ENCODE measurements around the gene LRRC74B.
"Not testable (repeated sequence)": the region's sequence is repeated elsewhere in the genome, so short reads cannot be mapped to it uniquely, and the experiment has no call there.

LRRC74B gene

DNA sequence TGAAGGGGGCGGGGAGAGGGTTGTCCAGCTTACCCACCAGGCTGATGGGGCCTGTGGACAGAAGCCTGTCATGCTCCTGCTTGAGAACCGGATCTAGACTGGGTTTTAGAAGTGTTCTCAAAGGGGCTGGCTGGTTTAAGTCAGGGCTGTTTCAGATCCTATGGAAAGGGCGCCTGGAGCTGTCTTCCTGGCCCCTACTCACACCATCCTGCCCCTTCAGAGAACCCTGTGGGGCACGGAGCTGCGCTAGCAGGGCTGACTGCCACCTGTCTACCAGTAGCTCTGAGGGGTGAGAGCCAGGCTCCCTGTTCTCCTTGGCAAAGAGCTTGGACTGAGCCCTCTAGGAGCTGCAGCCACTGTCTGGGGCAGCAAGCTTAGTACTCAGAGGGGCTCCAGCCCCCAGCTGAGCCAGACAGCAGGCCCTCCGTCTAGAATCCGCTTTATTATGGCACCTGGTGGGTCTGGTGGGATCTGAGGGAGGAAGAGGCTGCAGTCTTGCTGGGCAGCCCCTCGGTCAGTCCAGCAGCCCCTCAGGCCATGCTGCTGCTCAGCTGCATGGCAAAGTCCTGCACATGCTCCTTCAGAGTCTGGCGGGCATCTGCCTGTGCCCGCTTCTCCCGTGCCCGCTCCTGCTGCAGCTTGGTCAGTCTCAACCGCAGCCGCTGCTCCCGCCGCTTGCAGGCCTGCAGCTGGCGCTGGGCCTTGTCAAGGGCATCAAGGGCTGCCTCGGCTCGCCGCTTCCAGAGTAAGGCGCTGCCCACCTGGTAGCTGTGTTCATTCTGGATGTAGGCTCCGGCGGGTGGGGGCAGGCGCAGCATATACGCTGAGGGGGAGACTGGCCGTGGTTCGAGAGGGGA lies 46.2 kb upstream of the LRRC74B start:
- no peak for DNase-seq (ENCODE audit: extremely low spot score)
- TF ChIP-seq, protein P1, sequence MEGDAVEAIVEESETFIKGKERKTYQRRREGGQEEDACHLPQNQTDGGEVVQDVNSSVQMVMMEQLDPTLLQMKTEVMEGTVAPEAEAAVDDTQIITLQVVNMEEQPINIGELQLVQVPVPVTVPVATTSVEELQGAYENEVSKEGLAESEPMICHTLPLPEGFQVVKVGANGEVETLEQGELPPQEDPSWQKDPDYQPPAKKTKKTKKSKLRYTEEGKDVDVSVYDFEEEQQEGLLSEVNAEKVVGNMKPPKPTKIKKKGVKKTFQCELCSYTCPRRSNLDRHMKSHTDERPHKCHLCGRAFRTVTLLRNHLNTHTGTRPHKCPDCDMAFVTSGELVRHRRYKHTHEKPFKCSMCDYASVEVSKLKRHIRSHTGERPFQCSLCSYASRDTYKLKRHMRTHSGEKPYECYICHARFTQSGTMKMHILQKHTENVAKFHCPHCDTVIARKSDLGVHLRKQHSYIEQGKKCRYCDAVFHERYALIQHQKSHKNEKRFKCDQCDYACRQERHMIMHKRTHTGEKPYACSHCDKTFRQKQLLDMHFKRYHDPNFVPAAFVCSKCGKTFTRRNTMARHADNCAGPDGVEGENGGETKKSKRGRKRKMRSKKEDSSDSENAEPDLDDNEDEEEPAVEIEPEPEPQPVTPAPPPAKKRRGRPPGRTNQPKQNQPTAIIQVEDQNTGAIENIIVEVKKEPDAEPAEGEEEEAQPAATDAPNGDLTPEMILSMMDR (IDR thresholded peaks at IDR 0.05; ENCODE audit: control extremely low read depth, extremely low read depth, low read depth, missing control alignments): no peak
- POLR2A ChIA-PET: no interaction called here
- CTCF ChIA-PET: interaction anchor here (0.9 to 2.5 kb wide), 3 partner anchors 9 to 18 kb away, joined by 3 to 10 read pairs (median 3); partner anchors contain the start of gene LZTR1

DNA sequence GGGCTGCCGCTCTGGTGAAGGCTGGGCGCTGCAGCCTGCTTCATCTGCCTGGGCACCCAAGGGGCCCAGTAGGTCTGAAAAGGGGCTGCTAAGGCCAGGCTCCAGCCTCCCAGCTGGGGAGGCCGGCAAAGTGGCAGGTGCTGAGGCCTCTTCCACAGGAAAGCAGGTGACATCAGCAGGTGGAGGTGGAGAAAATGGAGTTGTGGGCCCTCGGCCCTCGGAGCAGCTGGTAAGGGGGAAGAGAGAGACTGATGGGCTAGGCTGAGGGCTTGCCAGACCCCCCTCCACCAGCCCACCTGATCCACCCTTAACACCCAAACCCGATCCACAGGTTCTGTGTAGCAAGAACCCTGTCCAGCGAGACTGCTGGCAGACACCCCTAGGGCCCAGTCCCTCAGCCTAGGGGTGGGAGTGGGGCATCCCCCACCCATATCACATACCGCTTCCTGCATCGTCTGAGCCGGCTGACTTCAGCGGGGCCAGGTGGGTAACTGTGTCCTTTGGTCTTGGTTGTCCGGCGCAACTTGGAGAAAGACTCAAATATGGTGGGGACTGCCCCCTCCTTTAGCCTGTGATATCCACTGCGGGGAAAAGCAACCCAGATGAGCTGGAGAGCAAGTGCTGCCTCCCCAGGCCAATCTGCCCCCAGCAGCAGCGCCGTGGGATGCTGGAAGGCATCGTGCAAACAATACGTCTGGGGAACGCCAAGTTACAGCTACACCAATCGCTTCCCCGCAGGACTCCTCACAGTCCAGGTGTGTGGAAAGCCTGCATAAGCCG lies 45.3 kb upstream of the LRRC74B start:
- TF ChIP-seq, protein P1 (IDR thresholded peaks at IDR 0.05; ENCODE audit: control extremely low read depth, extremely low read depth, low read depth, missing control alignments): no peak
- CTCF ChIA-PET: interaction anchor here (0.9 to 2.5 kb wide), 3 partner anchors 10 to 83 kb away, joined by 3 to 10 read pairs (median 3); partner anchors contain the start of genes CRKL and LZTR1

DNA sequence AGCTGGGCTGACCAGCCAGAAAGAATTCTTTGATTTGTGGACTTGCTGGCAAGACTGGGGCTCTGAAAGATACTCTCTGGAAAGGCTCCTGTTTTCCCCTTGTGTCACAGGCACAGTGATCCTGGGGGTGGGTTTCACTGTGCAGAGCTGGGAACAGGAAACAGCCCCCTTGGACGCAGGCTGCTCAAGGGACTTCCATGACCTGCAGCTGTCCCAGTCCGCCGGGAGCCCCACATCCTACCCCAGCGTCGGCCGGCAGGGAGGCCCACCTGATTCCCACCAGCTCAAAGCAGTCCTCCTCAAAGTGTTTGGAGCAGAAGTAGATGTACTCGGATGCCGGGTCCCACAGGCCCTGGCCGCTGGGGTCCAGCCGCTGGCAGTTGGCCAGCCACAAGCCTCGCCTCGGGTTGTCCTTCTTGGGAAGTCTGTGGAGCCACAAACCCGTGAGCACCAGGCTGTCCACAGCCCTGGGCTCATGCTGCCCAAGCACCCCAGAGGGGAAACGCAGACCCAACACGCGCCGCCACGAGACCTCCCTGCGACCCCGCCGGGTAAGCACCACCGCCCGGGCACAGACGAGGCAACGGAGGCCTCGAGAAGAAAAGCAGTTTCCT lies 44.7 kb upstream of the LRRC74B start:
- no peak for DNase-seq (ENCODE audit: extremely low spot score)
- CTCF ChIA-PET: interaction anchor here (0.9 kb wide), 1 partner anchor 84 kb away, joined by 3 read pairs; the partner anchor contains the start of gene CRKL
- TF ChIP-seq, protein P1 (IDR thresholded peaks at IDR 0.05; ENCODE audit: control extremely low read depth, extremely low read depth, low read depth, missing control alignments): no peak
- POLR2A ChIA-PET: no interaction called here

More for the DNA sequence above, 45.3 kb upstream of the LRRC74B start:
- no peak for DNase-seq (ENCODE audit: extremely low spot score)
- POLR2A ChIA-PET: no interaction called here

DNA sequence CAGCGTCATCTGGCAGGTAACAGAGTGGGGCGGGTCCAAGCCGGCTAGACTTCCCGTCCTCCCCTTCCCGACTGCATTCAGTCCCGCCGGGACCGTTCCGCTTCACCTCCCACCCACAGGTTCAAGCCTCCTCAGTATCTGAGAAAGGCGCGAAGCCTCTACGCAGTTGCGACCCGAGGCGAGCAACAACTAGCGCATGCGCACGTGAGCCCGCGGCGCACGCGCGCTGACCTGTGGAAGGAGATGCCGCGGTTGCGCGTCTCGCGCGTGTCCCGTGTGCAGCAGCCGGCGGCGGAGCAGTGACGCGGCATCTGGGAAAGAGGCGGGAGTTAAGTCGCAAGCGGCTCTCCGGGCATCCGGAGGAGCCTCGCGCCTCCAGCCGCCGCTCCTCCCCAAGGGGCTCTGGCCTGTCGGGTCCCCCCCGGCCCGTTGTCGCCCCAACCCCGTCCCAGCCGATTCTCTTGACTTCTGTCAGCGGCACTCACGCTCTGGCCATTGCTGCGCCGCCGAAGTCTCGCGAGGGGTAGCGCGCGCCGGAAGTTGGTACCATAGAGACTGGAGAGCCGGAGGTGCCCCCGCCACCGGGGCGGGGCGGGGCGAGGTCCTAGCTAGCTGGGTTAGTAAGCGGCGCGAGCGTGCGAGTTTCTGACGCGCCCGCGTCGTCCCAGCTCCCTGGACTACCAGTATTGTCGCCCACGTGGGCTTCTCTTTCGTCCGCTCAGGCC lies 44.0 kb upstream of the LRRC74B start, which contains the start of gene THAP7:
Gene THAP7 (minus strand): TSS at position 518 of the 725 bp plus-strand sequence. CDS start 207 bp downstream, at position 311.
- CTCF ChIA-PET: interaction anchor here (0.9 to 1.5 kb wide), 5 partner anchors 10 to 85 kb away, joined by 3 to 6 read pairs (median 4); partner anchors contain the start of gene CRKL
- TF ChIP-seq, protein P1 (IDR thresholded peaks at IDR 0.05; ENCODE audit: control extremely low read depth, extremely low read depth, low read depth, missing control alignments): no peak
- peak; percentile 97 for DNase-seq (ENCODE audit: extremely low spot score)
- POLR2A ChIA-PET: interaction anchor here (1.2 to 1.5 kb wide), 2 partner anchors 11 to 20 kb away, joined by 3 to 7 read pairs; partner anchors contain the start of gene LZTR1

DNA sequence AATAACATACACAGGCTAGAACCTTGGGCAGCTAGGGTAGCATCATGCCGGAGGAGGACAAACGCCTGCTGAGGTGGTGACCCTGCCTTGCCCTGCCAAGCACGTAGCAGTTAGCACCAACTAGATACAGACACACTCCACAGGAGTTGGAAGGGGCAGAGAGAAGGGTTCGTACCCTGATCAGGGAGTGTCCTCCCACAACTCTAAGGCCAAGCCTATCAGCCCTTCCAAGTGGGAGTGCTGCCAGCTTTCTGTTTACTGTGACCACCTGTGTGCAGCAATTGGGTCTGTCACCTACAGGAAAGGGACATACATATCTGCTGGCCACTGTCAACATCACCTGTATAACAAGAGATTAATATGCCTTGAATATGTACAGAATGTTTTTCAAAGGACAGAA lies 42.0 kb upstream of the LRRC74B start:
- POLR2A ChIA-PET: no interaction called here
- CTCF ChIA-PET: interaction anchor here (1.1 to 1.2 kb wide), 3 partner anchors 10 to 31 kb away, joined by 3 to 5 read pairs (median 3); partner anchors contain the start of gene LZTR1
- TF ChIP-seq, protein P1 (IDR thresholded peaks at IDR 0.05; ENCODE audit: control extremely low read depth, extremely low read depth, low read depth, missing control alignments): no peak
- no peak for DNase-seq (ENCODE audit: extremely low spot score)

DNA sequence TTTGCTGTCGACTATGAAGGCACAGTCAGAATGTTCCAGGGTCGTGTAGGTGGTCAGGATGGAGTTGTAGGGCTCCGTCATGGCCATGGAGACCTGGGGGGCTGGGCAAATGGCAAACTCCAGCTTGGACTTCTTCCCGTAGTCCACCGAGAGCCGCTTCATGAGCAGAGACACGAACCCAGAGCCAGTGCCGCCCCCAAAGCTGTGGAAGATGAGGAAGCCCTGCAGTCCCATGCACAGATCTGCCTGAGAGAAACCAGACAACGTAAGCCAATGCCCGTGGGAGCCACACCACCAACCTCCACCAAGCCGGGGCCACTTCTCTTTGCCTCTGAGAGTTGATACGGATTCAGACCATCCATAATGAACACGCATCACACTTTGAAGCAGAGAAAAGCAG lies 36.5 kb upstream of the LRRC74B start:
- POLR2A ChIA-PET; DNase-seq (ENCODE audit: extremely low spot score): not testable (repeated sequence)
- CTCF ChIA-PET: interaction anchor here (1.0 to 1.7 kb wide), 3 partner anchors 9 to 123 kb away, joined by 3 read pairs; no protein-coding TSS in a partner anchor

Data from GM10248 (cell line).